Neuronal stem cell (in vitro differentiated cells): Measurements from ENCODE around the gene APBA3.

ENCODE experiments used
- DNase-seq: peaks from one replicate; pipeline ENCODE4 v3.0.0-alpha.2; 2013; ENCODE audit warnings: low spot score
- H2AFZ ChIP-seq: one replicate; pipeline ENCODE4 v1.6.1; 2013; ENCODE audit warnings: mild to moderate bottlenecking, low read length, inconsistent platforms
- H2AK5ac ChIP-seq: 2 replicates; pipeline ENCODE4 v1.6.1; 2013; ENCODE audit warnings: low read depth, mild to moderate bottlenecking, inconsistent platforms, low read length, moderate library complexity, mixed read lengths
- H2BK120ac ChIP-seq: 2 replicates; pipeline ENCODE4 v1.6.1; 2013; ENCODE audit warnings: low read depth, mild to moderate bottlenecking, inconsistent platforms, low read length, moderate library complexity, mixed read lengths
- H2BK12ac ChIP-seq: one replicate; pipeline ENCODE4 v1.6.1; 2013; ENCODE audit warnings: low read length, inconsistent platforms
- H2BK15ac ChIP-seq: 2 replicates; pipeline ENCODE4 v1.6.1; 2013; ENCODE audit warnings: mild to moderate bottlenecking, low read length, inconsistent platforms, mixed read lengths
- H2BK5ac ChIP-seq: one replicate; pipeline ENCODE4 v1.6.1; 2013; ENCODE audit warnings: inconsistent platforms, mild to moderate bottlenecking, low read length, moderate library complexity
- H3K14ac ChIP-seq: one replicate; pipeline ENCODE4 v1.6.1; 2013; ENCODE audit warnings: low read length, inconsistent platforms
- H3K18ac ChIP-seq: 2 replicates; pipeline ENCODE4 v1.6.1; 2013; ENCODE audit warnings: low read length, inconsistent platforms
- H3K23ac ChIP-seq: 2 replicates; pipeline ENCODE4 v1.6.1; 2013; ENCODE audit warnings: low read depth, mild to moderate bottlenecking, mixed read lengths, low read length, inconsistent platforms; ENCODE audit not compliant: poor library complexity
- H3K27ac ChIP-seq: replicated peaks from 3 replicates; pipeline ENCODE4 v1.5.1; 2013; ENCODE audit warnings: low read length, inconsistent platforms
- H3K27me3 ChIP-seq, 3 experiments: 2 replicates each; pipeline ENCODE4 v1.6.1; 2013; ENCODE audit warnings: low read length in 3 of 3, mild to moderate bottlenecking in 2 of 3, inconsistent platforms in 1 of 3, low read depth in 1 of 3, mixed read lengths in 1 of 3, moderate library complexity in 1 of 3; ENCODE audit not compliant: control insufficient read depth in 3 of 3, insufficient read depth in 3 of 3
- H3K36me3 ChIP-seq, 2 donors: replicated peaks in 1 of 2; 2 replicates each; pipeline ENCODE4 v1.6.1; 2013; ENCODE audit warnings: low read length in 2 of 2; ENCODE audit not compliant: control insufficient read depth in 2 of 2, insufficient read depth in 2 of 2
- H3K4ac ChIP-seq: 2 replicates; pipeline ENCODE4 v1.6.1; 2013; ENCODE audit warnings: inconsistent platforms, mild to moderate bottlenecking, low read length, moderate library complexity
- H3K4me1 ChIP-seq, 2 donors: 1 replicate in 1 of 2; 2 replicates in 1 of 2; pipeline ENCODE4 v1.6.1; 2013; ENCODE audit warnings: low read length in 2 of 2, low read depth in 1 of 2; ENCODE audit not compliant: control insufficient read depth in 2 of 2, insufficient read depth in 1 of 2
- H3K4me2 ChIP-seq: one replicate; pipeline ENCODE4 v1.6.1; 2013; ENCODE audit warnings: mild to moderate bottlenecking, low read length, inconsistent platforms; ENCODE audit not compliant: insufficient read depth, poor library complexity, severe bottlenecking
- H3K4me3 ChIP-seq, 2 donors: 2 replicates each; pipeline ENCODE4 v1.5.1; 2013; ENCODE audit warnings: low read length in 2 of 2, mild to moderate bottlenecking in 2 of 2, inconsistent platforms in 1 of 2, moderate library complexity in 1 of 2
- H3K79me1 ChIP-seq: one replicate; pipeline ENCODE4 v1.6.1; 2013; ENCODE audit warnings: low read depth, mild to moderate bottlenecking, inconsistent platforms, low read length, moderate library complexity
- H3K9ac ChIP-seq: one replicate; pipeline ENCODE4 v1.6.1; 2013; ENCODE audit warnings: mild to moderate bottlenecking, low read depth, low read length, inconsistent platforms; ENCODE audit not compliant: poor library complexity
- H3K9me3 ChIP-seq, 2 donors: replicated peaks in 1 of 2; 2 replicates each; pipeline versions ENCODE3 to v1.6.1; 2013; ENCODE audit warnings: low read length in 2 of 2, mild to moderate bottlenecking in 2 of 2, inconsistent platforms in 1 of 2, low read depth in 1 of 2, mixed read lengths in 1 of 2, moderate library complexity in 1 of 2; ENCODE audit not compliant: control insufficient read depth in 2 of 2, insufficient read depth in 1 of 2
- H4K8ac ChIP-seq: one replicate; pipeline ENCODE4 v1.6.1; 2013; ENCODE audit warnings: low read depth, mild to moderate bottlenecking, inconsistent platforms, low read length, moderate library complexity
- H4K91ac ChIP-seq: one replicate; pipeline ENCODE4 v1.6.1; 2013; ENCODE audit warnings: low read length, low read depth, mild to moderate bottlenecking, inconsistent platforms; ENCODE audit not compliant: poor library complexity
- WGBS, 2 donors: extraction: QIAGEN DNeasy Blood & Tissue Kit; methylation state at CpG; one replicate each; pipeline ENCODE4 v1.1.7; 2013; ENCODE audit warnings: missing lambda C conversion rate in 2 of 2, mixed read lengths in 1 of 2; ENCODE audit not compliant: insufficient read length in 2 of 2, insufficient replicate concordance in 1 of 2; ENCODE audit errors: extremely low coverage in 2 of 2; 5-methylcytosine and 5-hydroxymethylcytosine counted together

Gene APBA3

GRCh38 chr19:3725121-3725520 lies 36.4 kb downstream of the APBA3 start:
- Histone ChIP-seq H3K36me3 (no peaks in the 10 kb centered on the region), H4K8ac (no peak overlapping the region), H3K27ac (no peak overlapping the region), H3K18ac (no peak overlapping the region), H3K9me3 (peaks cover 0 to 3% of the 10 kb centered on the region in 2 donors), H2AK5ac (peak overlapping the region; percentile 83), H3K79me1 (peaks cover 2% of the 10 kb centered on the region), H2AFZ (no peak overlapping the region), H3K4me2 (no peak overlapping the region), H3K14ac (no peak overlapping the region), H3K9ac (no peak overlapping the region), H2BK12ac (no peak overlapping the region), H3K4me3 (no peak overlapping the region), H4K91ac (no peak overlapping the region), H3K4me1 (peaks cover 6 to 17% of the 10 kb centered on the region in 2 donors), H3K23ac (no peak overlapping the region), H2BK120ac (no peak overlapping the region), H3K4ac (no peak overlapping the region), H2BK5ac (no peak overlapping the region), H3K27me3 (peaks cover 0 to 29% (median 5%) of the 10 kb centered on the region in 3 experiments), H2BK15ac (peak overlapping the region; percentile 49)
- no peak for DNase-seq
- WGBS, 2 donors, result no CpG with 5 or more reads among the region's 3 CpGs

- no peak for DNase-seq
- Histone ChIP-seq H3K18ac (no peak overlapping the region), H3K4ac (no peak overlapping the region)
Observed at GRCh38 chr19:3723883-3724282, 37.6 kb downstream of the APBA3 start.

DNA sequence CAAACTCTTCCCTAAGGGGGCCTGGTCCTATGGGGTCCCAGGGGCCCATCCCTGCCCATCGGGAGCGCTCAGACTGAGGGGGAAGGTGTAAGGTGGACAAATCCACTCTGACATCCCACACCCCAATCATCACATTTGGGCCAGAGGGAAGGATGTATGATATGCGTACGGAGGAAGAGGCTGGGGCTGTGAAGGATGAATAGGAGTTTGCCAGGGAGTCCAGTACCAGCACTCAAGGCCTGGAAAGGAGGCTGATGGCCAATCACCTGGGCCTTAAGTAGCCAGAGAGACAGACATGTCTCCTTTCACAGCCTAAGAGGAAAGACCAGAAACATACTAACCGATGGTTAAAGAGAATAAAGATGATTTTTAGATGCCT lies 38.4 kb downstream of the APBA3 start:
- H2AK5ac ChIP-seq, result no peak overlapping the region
- peak overlapping the region; percentile 57 for H3K23ac ChIP-seq
- H2BK120ac ChIP-seq, result no peak overlapping the region
- H2AFZ ChIP-seq, result no peak overlapping the region
- no CpG with 5 or more reads among the region's 5 CpGs for WGBS, 2 donors
- H3K9ac ChIP-seq, result no peak overlapping the region
- no peak for DNase-seq
- no peak overlapping the region for H4K8ac ChIP-seq
- no peak overlapping the region for H3K4me3 ChIP-seq
- no peak overlapping the region for H2BK5ac ChIP-seq
- no peak overlapping the region for H2BK12ac ChIP-seq
- no peaks in the 10 kb centered on the region for H3K36me3 ChIP-seq
- peaks cover 2% of the 10 kb centered on the region for H3K79me1 ChIP-seq
- H2BK15ac ChIP-seq, result peak overlapping the region; percentile 56
- no peaks in the 10 kb centered on the region for H3K9me3 ChIP-seq
- no peak overlapping the region for H3K4me2 ChIP-seq
- H4K91ac ChIP-seq, result no peak overlapping the region
- no peak overlapping the region for H3K14ac ChIP-seq
- peaks cover 0 to 29% (median 5%) of the 10 kb centered on the region in 3 experiments for H3K27me3 ChIP-seq
- no peak overlapping the region for H3K4ac ChIP-seq
- H3K4me1 ChIP-seq, result peaks cover 6 to 17% of the 10 kb centered on the region in 2 donors
- no peak overlapping the region for H3K27ac ChIP-seq
- H3K18ac ChIP-seq, result no peak overlapping the region

More at GRCh38 chr19:3723883-3724282, 37.6 kb downstream of the APBA3 start:
- no peak overlapping the region for H2AFZ ChIP-seq
- no CpG with 5 or more reads among the region's 8 CpGs for WGBS, 2 donors
- H3K14ac ChIP-seq, result no peak overlapping the region
- H3K27ac ChIP-seq, result no peak overlapping the region
- H2BK120ac ChIP-seq, result no peak overlapping the region
- H3K79me1 ChIP-seq, result peaks cover 2% of the 10 kb centered on the region
- no peak overlapping the region for H2AK5ac ChIP-seq
- no peak overlapping the region for H3K23ac ChIP-seq
- no peak overlapping the region for H2BK12ac ChIP-seq
- no peaks in the 10 kb centered on the region for H3K9me3 ChIP-seq
- H3K4me1 ChIP-seq, result peaks cover 6 to 17% of the 10 kb centered on the region in 2 donors
- no peak overlapping the region for H4K91ac ChIP-seq
- H3K4me2 ChIP-seq, result no peak overlapping the region
- no peaks in the 10 kb centered on the region for H3K36me3 ChIP-seq
- no peak overlapping the region for H3K4me3 ChIP-seq
- no peak overlapping the region for H2BK15ac ChIP-seq
- H3K9ac ChIP-seq, result no peak overlapping the region
- no peak overlapping the region for H2BK5ac ChIP-seq
- peaks cover 0 to 29% (median 5%) of the 10 kb centered on the region in 3 experiments for H3K27me3 ChIP-seq
- no peak overlapping the region for H4K8ac ChIP-seq

DNA sequence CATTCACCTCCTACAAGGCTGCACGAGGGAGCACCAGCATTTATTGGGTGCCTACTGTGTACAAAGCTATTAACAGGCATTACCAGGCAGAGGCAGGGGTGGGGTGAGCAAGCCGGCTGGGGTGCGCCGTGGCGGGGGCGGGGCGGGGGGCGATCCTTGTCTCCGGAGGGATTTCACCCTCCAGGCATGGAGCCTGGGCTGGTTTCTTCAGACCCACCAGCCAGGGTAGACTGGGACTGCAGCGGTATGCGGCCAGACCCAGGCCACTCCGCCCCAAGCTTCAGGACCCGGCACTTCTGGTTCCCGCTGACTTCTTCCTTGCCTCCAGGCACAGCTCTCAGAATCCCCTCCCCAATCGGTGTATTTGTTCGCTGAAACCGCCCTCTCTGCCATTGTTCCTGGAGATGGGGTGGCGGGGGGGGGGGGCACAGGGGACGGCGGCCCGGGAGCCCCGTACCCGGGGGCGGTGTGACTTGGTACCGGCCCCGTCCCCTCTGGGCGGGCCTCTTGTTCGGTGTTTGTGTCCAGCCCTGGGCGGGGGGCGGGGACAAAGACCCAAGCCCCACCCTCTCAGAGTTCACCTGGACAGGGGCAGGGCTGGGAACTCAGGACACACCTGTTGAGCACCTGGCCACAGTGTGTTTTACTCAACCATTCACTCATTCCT lies 38.9 kb downstream of the APBA3 start:
- Histone ChIP-seq H3K4ac (no peak overlapping the region), H3K23ac (peak overlapping the region; percentile 57), H2AFZ (peak overlapping the region; percentile 15), H2BK120ac (no peak overlapping the region), H2AK5ac (peak overlapping the region; percentile 90), H3K79me1 (peaks cover 2% of the 10 kb centered on the region), H3K27me3 (peaks cover 0 to 29% (median 5%) of the 10 kb centered on the region in 3 experiments), H3K36me3 (no peaks in the 10 kb centered on the region), H3K4me2 (peak overlapping the region; percentile 75), H3K18ac (peak overlapping the region; percentile 59), H2BK15ac (peak overlapping the region; percentile 56), H3K9ac (peak overlapping the region; percentile 60), H4K91ac (no peak overlapping the region), H3K27ac (no peak overlapping the region), H3K14ac (peak overlapping the region; percentile 97), H2BK5ac (peak overlapping the region; percentile 39), H4K8ac (no peak overlapping the region), H2BK12ac (peak overlapping the region; percentile 30), H3K4me1 (peaks cover 6 to 17% of the 10 kb centered on the region in 2 donors), H3K9me3 (no peaks in the 10 kb centered on the region), H3K4me3 (peak overlapping the region in 1 of 2 donors; percentile 74)
- DNase-seq, result no peak
- WGBS, 2 donors, result no CpG with 5 or more reads among the region's 30 CpGs
